ENCODE measurements around the gene TRIM33. TPM values are rescaled to one million over a fixed set of nuclear protein-coding genes. Genes with fewer than 3 reads are reported as not detected.
"Not testable (repeated sequence)": the region's sequence is repeated elsewhere in the genome, so short reads cannot be mapped to it uniquely, and the experiment has no call there.

The TRIM33 gene
- polyA plus RNA-seq, 3 donors: 44.4 to 62.2 (median 57.9) TPM

DNA sequence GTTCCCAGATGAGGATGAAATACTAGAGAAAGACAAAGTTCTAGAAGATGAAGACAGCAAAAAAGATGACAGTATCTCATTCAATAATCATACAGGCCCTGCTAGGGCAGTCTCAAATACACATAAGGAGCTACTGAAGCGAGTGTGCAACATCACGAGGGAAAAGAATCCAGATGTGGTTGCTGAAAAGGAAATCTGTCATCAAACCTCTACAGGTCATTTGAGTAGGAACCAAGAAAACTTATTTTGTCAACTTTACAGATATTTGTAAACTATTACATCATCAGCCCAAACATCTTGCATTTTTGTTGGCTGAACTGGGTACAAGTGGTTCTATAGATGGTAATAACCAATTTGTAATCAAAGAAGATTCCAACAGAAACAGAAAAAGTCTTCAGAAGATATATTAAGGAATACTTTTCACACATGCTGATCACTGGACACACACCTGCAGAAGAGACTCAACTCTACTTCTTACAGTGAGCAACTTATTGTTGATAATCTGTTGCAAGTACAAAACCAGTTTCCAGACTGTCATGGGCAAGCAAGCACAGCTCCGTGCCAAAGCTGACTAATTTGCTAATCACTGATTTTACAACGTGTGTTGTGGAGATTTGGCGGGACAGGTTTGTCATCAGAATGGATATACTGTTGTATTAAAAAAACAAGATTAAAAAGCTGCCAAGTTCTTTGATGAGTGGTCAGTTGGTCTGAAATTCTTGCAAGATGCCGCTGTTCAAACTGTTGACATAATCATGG, 42.1 kb downstream of the TRIM33 start:
- DNase-seq: no peak

DNA sequence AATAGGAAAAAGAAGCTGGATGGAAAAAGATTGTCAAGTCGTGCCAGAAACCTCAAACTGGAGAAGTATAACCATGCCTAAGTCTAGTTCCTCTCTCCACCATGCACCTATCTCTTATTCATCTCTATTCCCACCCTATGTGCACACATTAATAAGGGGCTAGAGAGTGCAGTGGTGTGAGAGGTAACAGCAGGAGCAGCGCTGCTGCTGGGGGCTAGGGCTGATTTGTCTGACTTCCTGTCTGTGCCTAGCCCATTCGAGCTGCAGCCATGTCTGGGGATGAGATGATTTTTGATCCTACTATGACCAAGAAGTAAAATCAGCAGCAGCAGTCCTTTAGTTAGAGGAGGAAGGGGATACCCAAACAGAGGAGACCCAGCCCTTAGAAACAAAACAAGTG, 43.0 kb downstream of the TRIM33 start:
- DNase-seq: no peak

DNA sequence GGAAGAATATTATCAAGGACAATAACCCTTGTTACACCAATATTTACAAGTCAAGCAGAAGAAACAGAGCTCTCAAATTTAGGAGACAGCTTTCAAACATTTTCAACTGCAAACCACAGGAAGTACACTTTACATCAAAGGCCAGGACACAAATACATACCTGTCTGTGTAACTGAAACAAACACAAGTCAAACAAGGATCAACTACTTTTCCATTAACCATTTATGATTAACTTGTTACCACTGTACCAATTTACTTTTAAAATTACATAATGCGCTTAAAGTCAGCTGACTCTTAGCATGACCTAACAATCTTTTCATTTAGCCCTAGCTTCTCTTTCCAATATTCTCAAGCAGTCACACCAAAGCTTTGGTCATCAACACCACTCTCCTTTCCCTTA, 43.5 kb downstream of the TRIM33 start:
- no peak for DNase-seq

DNA sequence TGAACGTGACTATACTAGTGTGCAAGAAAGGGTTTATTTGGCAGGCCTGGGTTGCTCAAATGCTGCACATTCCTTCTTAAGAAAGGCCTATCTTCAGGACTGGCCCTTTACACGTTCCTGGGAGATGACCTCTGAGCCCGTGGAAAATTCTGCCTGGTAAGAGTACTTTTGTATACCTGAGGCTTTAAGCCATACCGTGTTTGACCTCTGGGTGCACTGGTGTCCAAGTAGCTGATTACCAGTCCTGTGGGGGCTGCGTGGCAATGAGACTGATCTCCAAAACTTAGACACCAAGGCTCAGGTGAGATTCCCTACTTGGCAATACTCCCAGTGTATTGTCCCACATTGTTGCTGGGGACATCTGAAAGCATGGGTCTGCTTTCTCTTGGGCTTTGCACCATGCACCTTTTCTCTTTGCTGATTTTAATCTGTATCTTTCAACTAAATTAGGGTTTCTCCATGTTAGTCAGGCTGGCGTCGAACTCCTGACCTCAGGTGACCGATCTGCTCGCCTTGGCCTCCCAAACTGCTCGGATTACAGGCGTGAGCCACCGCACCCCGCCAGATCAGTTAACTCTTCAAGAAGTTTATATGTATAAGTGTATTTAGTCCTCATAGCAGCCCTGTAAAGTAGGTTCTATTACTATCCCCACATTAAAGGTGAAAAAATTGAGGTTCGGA, 44.5 kb downstream of the TRIM33 start:
- DNase-seq: no peak

DNA sequence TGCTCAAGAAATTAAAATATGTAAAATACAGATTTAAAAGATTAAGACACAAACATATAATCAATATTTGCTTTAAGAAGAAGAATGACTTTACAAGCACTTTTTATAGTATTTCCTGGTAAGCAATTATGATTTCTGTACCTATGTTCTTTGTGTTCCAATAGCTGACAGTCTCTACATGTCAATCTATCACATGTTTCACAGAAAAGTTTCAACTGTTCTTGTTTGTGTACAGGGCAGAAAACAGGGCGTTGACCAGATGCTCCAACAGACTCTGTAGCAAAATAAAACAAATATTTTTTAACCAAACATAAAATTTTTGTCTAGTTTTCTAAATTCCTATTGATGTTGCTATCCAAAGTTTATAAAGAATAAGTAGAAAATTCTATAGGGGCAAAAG, 48.0 kb downstream of the TRIM33 start:
- no peak for DNase-seq

DNA sequence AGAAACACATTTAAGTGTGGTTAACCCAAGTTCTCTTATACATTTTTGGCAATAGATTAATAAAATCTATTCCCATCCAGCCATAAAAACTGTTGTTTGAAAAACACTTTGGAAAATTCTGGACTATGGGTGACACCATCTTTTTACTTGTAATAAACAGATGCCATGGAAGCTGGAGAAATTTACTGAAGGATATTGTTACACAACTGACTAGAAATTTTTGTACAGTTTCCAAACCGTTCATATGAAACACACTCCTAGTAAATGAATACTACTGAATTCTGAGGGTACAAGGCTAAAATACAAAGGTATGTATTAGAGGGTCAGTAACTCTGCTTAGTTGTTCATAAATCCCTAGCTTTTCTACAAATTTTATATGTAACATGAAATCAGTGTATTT, 48.7 kb downstream of the TRIM33 start:
- DNase-seq: no peak

DNA sequence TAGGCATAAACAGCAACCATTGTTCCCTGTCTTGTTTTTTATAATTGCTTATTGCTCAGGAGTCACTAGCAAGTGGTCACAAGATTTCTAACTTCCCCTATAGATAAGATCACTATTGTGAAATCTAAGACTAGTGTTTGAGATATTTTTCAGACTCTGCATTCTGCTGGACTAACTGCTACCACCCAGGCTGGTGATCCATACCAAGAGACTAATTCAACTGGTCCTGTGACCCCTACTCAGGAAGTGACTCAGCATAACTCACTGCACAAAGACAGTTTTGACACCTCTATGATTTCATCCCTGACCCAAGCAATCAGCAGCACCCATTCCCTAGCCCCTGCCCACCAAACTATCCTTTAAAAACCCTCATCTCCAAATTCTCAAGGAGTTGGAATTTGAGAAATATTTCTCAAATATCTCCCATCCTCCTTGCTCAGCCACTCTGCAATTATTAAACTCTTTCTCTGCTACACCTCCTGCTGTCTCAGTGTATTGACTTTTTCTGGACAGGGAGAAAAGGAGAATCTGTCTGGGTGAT, 52.7 kb downstream of the TRIM33 start:
- no peak for DNase-seq

DNA sequence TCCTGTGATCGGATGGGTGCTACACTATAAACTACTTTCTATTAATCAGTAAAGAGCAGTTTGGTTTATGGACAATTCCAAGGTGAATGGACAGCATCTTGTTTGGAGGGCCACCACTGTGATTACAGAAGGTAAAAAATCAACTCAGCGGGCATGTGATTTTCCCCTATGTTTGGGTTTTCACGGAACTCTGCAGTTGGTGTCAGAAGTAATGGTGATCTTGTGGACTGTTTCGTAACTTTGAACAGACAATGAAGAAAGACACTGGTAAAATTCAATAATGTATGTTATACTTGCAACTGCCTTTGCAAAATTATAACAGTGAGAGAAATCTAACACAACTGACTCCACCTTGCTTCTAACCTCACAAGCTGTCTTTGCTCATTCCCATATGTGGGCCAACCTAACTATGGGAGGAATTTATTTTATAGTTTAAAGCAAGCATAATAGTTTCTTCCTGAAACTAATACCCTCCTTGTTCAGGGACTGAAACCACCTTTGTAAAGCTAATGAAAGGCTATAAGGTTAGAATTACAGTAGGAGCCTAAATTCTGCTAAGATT, 53.2 kb downstream of the TRIM33 start:
- no peak for DNase-seq

DNA sequence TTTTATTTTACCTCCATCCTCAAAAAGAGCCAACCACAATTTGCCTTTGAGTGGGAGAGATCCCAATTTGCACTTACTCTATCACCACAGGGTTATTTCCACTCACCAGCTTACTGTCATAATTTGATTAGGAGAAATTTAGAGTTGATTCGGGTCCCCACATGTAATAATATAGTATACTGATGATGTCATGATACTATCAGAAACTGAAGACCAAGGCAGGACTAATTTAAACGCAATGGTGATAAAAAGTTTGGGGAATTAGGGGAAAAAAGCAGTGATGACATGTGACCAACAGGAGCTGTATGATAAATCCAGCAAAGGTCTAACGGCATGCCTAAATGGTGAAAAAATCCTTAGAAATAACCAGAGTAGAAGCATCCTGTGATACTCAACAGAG, 54.4 kb downstream of the TRIM33 start:
- DNase-seq: no peak

DNA sequence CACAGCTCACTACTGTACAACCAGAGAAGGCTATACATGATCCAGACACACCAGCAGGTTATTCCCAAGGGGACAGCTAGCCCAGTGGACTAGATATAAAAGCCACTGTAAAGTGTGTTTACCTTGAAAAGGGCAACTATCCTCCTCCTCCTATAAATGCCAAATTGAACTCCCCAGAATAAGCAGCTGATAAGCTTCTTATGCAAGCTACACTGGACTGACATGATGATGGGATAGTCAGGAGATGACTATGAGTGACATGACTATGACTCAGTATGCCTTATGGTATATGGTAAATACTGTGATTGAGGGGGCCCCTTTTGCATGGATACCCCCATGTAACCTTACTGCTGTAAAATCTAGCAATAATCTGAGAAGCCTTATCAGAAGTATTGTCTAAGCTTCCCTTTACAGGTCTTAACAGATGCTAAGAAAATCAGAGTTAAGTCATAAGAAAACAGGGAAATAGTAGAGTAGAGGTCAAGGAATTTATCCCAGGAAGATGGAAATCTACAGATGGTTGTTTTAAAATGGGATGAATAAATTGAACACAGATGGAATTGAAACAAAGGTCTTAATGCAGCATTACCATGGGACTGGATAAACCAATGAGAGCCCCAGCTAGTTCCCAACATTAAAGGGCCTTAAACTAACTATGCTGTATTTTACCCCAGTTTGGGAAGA, 55.8 kb downstream of the TRIM33 start:
- DNase-seq: no peak

DNA sequence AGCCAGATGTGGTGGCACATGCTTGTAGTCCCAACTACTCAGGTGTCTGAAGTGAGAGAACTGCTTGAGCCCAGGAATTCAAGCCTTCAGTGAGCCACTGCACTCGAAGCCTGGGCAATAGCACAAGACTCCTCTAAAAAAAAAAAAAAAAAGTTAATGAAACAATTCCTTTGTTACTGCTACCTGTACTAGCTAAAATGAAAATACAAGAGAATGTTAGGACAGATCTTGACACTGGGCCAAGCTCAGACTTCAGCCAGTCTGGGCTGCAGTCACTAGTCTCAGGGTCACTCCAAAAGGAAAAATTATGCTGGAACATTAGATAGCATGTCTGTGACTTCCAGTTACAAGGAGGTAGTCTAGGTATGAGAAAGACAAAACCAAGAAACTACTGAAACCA, 56.5 kb downstream of the TRIM33 start:
- DNase-seq: no peak

DNA sequence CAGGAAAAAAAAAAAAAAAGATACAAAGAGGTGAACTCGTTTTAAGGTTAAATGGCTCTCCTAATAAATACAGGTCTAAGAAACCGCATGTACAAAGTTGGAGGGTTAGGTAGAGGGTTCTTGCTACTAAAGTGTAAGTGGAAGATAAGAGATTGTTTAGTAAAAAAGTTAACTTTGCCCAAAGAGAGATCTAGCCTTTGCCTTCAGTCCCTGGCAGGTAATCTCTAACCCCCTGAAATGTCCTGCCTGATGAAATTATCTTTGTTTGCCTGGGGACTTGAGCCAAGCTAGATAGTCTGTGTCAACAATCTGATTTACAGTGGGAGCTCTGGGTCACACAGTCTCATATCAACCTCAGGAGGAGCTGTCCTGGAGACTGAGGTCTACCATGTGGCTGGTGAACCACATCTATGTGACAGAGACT, 57.6 kb downstream of the TRIM33 start:
- DNase-seq: no peak

DNA sequence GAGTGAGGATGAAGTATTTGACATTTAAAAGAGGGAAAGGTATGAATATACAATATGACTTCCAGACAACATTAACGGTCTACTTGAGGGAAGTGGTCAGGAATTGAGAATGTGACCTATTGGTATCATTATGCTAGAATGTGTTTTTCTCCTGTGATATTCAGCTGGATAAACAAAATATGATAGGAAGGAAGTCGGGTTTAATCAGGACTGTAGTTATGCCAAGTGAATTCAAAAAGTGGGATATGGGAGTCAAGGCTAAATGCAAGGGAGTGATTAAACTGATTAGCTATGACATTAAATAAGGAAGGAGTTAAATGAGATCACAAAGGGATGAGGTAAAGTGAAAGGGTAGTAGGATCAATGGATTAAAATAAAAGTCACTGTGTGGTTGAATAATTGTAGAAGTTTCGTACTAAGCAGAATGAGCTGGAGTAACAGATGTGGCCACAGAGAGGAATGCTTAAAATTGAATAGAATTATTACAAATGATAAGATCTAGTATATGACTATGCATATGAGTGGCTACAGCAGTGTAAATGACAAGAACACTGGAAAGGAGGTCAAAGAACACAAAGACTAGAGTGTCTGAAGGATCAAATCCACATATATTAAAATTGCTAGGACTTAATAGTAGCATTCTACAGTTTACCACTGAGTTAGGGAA, 62.5 kb downstream of the TRIM33 start:
- no peak for DNase-seq

DNA sequence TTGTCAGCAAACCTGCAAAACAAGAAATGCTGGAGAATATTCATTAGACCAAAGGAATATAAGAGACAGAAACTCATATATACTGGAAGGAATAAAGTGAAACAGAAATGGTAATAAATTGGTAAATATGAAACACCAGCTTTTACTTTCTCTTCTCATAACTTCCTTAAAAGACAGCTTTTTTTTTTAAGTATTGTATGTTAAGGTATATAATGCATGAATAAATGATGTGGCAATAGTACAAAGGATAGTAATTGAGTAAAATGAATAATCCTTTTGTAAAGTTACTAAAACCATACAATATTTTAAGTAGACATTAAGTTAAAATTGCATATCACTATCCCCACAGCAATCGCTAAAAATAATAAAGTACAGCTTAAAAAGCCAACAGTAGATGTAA, 64.8 kb downstream of the TRIM33 start:
- DNase-seq: no peak

DNA sequence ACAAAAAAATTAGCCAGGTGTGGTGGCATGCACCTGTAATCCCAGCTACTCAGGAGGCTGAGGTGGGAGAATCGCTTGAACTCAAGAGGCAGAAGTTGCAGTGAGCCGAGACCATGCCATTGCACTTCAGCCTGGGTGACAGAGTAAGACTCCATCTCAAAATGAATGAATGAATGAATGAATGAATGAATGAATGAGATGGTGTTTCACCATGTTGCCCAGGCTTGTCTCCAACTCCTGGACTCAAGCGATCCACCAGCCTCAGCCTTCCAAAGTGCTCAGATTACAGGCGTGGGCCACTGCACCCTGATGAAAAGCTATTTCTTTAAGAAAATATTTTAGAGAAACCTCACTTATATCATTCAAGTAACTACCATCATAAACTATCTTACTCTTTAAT, 67.8 kb downstream of the TRIM33 start:
- not testable (repeated sequence) for DNase-seq

DNA sequence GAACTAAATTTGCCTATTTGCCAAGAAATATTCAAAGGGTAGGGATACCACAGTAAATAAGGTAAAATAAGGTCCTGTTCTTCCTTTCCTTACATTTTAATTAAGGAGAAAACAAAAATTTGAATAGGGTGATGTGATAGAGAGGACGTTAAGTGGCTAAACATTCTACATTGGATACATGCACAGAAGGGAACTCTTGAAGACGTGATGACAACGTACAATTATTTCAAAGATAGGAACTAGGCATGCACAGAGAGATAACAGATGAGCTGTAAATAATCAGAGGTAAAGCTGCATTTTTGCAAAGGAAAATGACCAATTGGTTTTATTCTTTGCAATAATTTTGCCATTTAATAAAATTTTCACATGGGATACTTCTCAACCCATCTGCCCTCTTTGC, 69.7 kb downstream of the TRIM33 start:
- DNase-seq: no peak

DNA sequence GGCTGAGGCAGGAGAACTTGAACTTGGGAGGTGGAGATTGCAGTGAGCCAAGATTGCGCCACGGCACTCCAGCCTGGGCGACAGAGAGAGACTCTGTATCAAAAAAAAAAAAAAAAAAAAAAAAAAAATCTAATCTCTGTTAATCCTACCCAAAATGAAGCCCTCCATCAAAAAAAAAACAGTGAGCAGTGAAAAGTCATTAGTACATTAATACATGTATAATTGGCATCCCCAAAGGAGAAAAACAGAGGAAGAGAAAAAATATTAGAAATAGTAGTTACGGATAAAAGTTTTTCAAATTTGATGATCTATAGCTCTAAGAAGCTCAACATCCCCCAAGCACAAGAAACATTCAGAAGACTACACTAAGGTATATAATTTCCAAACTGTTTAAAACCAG, 71.6 kb downstream of the TRIM33 start:
- no peak for DNase-seq

DNA sequence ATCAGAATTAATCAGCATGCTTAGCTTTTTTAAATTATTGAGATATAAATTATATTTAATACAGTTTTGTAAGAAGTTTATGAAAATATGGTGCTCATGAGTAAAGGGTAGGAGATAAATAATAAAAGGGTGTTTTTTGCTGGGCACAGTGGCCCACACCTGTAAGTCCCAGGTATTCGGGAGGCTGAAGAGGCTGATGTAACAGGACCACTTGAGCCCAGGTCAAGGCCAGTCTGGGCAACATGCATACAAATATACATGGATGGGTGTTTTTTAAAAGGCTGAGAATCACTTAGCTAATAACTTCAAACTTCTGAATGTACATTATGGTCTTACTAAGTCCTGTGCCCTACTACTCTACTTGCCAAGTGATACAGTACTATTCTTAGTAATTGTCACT, 73.2 kb downstream of the TRIM33 start:
- DNase-seq: no peak

DNA sequence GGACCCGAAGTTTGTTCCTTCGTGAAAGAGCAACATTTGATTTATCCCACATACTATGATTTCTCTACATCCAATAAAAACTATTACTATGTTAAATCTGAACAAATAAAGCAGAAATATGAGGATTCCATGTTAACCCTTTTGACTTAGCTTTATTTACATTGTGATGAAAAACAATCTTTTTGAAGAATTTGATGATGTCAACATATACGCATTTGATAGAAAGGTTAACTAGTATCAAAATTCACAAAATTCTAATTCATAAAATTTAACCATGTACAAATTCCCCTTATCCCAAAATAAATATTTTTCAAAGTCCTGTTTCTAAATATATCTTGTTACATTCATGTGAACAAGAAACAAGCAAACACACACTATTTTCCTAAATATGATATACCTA, 74.2 kb downstream of the TRIM33 start:
- DNase-seq: no peak

DNA sequence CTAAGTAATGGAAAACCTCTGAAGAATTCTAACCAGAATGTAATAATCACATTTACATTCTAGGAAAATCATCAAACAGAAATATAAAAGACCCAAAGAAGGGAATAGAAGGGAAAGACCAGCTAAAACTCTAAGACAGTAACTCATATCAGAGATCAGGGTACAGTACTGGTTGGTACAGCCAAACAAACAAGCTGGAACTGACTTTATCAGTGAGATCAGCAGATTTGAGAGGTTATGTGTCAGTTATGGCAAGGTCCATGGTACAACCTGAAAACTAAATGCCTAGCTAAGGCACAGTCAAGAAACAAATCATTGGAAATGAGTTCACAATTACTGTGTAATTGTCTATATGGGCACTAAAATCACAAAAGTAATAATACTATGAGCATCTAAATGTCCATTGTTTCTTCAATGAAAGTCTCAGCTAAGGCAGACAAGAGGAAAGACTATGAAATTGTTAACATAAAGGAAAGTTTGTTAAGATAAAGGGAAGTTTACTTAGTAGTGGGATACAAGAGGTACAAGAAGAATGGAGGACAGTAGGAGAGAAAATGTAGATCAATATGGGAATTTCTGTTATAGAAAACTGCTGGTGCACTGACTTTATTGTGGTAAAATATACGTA, 75.8 kb downstream of the TRIM33 start:
- no peak for DNase-seq

DNA sequence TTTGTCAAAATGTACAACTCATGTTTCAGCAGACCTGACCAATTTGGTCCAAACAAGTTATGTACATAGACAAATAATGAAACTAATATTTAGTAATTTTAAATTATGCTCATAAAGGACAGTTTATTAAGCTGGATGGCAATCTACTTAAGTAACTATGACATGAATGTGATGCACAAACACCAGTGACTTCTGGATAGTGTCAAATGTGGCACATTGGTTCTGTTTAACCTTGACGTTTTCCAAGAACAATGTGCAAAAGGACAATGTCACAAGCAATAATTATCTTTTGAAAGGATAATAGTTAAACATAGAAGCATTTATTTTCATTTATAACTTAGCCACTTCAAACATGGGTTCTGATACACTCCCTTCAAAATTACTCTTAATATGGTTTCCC, 80.0 kb downstream of the TRIM33 start:
- no peak for DNase-seq

Measured in renal pelvis (tissue), 4 donors.